Mesenteric fat pad (tissue), 1 donor: ENCODE results near the gene PEX26. TPM values are rescaled to one million over a fixed set of nuclear protein-coding genes. Genes with fewer than 3 reads are reported as not detected.
"Not testable (repeated sequence)": the region's sequence is repeated elsewhere in the genome, so short reads cannot be mapped to it uniquely, and the experiment has no call there.

Source experiments
- DNase-seq: peaks from one replicate; pipeline ENCODE4 v3.0.0-alpha.2; 2020; ENCODE audit warnings: low spot score
- total RNA-seq: library from RNA; stranded (reverse); fragmentation: NEBNext Ultra II Directional; extraction: Animal tissue kit (Norgen Biotek cat#: 25700); gene quantifications from one replicate; pipeline ENCODE4 v1.2.1, GENCODE V29; 2021
- donor health status: DM: yes; HTN: yes; CAD: no.

The PEX26 gene
- total RNA-seq, 1 donor from 2014 or later: 35.9 TPM

DNA sequence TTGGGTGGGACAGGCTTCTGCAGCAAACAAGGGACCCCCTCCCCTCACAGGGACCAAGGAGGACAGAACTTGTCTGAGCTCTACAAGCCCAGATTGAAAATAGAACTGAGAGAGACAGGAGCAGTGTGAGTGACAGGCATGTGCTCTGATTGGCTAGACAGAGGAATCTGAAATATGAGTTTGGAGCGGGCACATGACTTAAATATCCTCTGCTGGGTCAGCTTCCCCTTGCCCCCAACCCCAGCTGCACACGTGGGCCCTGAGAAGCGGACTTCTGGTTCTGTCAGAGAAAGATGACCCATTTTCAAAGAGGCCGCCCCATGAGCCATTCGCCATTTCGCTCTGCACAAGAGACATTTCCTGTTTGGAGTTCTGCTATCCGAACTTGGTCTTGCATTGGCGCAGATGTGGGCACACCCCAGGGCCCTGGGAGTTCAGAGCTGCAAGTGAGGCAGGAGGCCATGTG lies 38.1 kb downstream of the PEX26 start:
- DNase-seq: no peak

DNA sequence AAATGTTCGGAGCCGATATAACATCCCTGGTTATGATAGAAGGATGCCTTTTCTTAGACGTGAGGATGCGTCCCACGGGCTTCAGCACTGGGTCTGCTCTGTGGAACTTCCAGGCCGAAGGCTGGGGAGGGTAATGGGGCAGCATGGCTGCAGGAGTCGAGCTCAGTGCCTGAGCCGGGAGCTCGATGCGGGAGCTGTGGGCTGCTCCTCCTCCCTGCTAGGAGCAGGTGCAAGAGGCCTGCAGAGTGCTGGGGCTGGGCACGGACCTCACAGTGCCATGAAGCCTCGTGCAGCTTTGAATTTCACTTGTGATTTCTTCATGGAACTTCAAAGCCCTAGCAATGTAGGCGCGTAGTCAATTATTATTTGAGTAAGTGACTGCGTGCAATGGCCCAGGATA lies 38.8 kb downstream of the PEX26 start:
- no peak for DNase-seq

- no peak for DNase-seq
These were observed 40.6 kb downstream of the PEX26 start for GRCh38 chr22:18118345-18118915.

DNA sequence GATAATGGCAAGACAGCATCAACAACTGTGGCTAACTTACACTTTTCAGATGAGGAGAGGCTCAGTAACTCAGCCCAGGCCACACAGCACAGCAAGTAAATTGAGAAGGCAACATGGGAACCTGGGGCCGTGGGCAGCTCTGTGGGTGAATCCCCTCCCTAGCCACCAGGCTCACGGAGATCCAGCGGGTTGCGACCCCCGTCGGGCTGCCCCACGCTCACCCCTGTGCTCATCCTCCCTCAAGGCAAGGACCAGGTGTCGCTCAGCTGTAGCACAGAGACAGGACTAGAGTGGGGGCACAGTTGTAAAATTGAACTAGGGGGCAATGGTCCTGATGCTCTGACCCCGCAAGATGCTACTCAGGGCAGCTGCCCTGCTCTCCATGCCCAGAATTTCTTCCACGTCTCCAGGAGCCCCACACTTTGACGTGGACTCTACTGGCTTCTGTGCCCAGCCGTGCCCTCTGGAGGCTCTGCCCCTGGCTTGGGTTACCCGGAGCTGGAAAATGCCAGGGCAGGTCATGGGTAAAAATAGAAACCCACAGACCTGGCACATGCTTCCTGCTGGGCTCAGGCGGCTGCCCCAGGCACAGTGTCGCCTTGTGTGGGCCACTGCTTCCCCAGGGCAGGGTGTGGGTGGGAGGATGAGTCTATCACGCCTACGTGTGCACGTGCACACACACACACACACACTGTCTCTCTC lies 41.8 kb downstream of the PEX26 start:
- peak; percentile 43 for DNase-seq

DNA sequence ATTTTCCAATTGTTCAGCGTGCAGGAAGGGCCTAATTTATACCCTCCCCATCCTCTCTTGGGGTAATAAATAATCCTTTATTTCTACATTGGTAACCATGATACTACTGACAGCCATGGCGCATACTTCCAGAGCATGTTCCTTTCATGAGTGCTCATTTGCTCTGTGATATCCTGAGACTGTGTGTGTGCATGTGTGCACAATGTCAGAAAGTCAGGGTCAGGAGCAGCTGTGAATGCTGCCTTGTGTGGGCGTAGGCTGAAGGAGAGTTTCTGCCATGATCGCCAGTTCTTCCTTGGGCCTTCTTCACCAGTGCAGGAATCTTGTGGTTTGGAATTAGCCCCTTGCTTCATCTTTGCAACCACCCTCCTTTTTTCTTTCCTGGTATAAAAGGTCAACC lies 43.1 kb downstream of the PEX26 start:
- no peak for DNase-seq

GRCh38 chr22:18121506-18121905 lies 43.7 kb downstream of the PEX26 start:
- peak; percentile 86 for DNase-seq

DNA sequence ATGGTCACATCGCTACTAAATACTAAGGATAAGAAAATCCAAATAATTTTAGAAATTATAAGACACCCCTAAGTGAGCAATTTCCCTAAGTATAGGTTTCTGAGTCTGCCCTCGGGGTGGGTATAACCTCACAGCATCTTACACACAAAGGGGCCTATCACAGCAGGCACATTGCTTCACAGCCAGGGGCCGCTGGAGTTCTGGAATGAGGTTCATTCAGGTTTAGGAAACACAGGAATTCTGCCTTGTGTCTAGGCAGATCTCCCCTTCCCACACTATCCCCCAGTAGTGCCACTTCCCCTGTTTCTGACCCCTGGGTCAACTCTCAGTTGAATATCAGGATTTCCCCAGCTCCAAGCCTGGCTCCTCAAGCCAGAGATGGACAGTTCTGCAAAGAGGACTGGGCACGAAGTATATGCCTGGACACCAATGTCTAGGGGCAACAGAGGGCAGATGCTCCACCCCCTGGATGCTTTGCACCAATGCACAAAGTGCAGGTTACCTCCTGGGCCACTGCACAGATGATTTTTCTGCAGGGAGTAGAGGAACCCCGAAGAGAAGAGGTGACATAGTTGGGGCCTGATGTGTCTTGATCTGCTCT lies 44.3 kb downstream of the PEX26 start:
- peak; percentile 59 for DNase-seq

GRCh38 chr22:18123476-18124025 lies 45.8 kb downstream of the PEX26 start:
- DNase-seq: peak; percentile 74

DNA sequence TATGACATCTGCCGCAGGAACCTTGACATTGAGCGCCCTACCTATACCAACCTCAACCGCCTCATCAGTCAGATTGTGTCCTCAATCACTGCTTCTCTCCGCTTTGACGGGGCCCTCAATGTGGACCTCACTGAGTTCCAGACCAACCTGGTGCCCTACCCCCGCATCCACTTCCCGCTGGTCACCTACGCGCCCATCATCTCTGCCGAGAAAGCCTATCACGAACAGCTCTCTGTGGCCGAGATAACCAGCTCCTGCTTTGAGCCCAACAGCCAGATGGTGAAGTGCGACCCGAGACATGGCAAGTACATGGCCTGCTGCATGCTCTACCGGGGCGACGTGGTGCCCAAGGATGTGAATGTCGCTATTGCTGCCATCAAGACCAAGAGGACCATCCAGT lies 48.8 kb downstream of the PEX26 start:
- peak; percentile 78 for DNase-seq

GRCh38 chr22:18130018-18130417 lies 52.2 kb downstream of the PEX26 start:
- no peak for DNase-seq

GRCh38 chr22:18130699-18131429 lies 53.1 kb downstream of the PEX26 start:
- DNase-seq: no peak

- no peak for DNase-seq
These were observed 55.7 kb downstream of the PEX26 start for GRCh38 chr22:18133452-18133851.

DNA sequence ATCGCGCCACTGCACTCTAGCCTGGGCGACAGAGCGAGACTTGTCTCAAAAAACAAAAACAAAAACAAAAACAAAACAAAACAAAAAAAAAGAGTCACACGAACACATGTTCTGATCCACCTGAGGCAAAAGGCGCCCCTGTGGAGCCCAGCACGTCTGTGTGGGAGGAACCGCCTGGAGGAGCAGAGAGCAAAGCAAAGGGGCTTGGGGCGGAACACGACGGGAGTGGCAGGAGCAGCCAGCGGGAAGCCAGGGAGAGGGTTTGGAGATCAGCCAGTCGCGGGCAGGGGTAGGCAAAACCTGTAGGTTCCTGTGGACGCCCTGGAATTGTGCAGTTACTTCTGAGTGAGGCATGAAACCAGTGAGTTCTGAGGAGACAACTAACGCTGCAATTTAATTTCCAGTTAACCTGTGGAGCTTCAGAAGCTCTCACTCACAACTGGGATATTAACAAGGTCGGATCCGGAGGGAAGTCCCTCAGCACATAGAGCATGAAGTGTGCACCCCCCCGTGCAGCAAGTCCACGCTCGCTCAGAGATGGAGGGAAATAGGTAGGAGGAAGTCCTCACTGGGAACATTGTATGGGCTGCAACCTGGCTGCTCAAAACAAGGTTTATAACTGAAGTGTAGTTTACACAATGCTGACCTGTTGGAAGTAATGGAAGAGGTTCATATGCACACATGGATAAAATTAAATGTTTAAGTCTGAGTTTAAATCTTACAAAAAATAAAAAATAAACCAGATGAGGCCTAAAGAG lies 59.0 kb downstream of the PEX26 start:
- no peak for DNase-seq

- not testable (repeated sequence) for DNase-seq
These were observed 63.2 kb downstream of the PEX26 start for GRCh38 chr22:18141004-18141403.

GRCh38 chr22:18144105-18144504 lies 66.3 kb downstream of the PEX26 start:
- no peak for DNase-seq

GRCh38 chr22:18145676-18146388 lies 68.0 kb downstream of the PEX26 start:
- DNase-seq: no peak

GRCh38 chr22:18146389-18146753 lies 68.6 kb downstream of the PEX26 start:
- no peak for DNase-seq

- DNase-seq: no peak
These were observed 70.0 kb downstream of the PEX26 start for GRCh38 chr22:18147791-18148190.

- DNase-seq: no peak
These were observed 70.6 kb downstream of the PEX26 start for GRCh38 chr22:18148293-18148965.

- DNase-seq: peak; percentile 53
These were observed 74.7 kb downstream of the PEX26 start for GRCh38 chr22:18152519-18152918.
